HG03139 (cell line): ENCODE results near the gene DEPP1.

Source experiments
- ATAC-seq: cut with Tn5 transposase; IDR thresholded peaks from one replicate; pipeline ENCODE4 v1.9.1; 2021; ENCODE audit not compliant: unreplicated experiment

Gene DEPP1

GRCh38 chr10:44968091-44968490 lies 10.5 kb downstream of the DEPP1 start:
- ATAC-seq: no peak

GRCh38 chr10:44967616-44968015 lies 11.0 kb downstream of the DEPP1 start:
- no peak for ATAC-seq

GRCh38 chr10:44966816-44967509 lies 11.6 kb downstream of the DEPP1 start:
- ATAC-seq: no peak

- no peak for ATAC-seq
Measured at GRCh38 chr10:44966129-44966815, 12.3 kb downstream of the DEPP1 start.

- no peak for ATAC-seq
Measured at GRCh38 chr10:44965651-44966097, 12.9 kb downstream of the DEPP1 start.

GRCh38 chr10:44965104-44965503 lies 13.5 kb downstream of the DEPP1 start:
- ATAC-seq: no peak

GRCh38 chr10:44963772-44964633 lies 14.6 kb downstream of the DEPP1 start:
- no peak for ATAC-seq

GRCh38 chr10:44962870-44963738 lies 15.5 kb downstream of the DEPP1 start:
- ATAC-seq: no peak

GRCh38 chr10:44961931-44962750 lies 16.5 kb downstream of the DEPP1 start:
- ATAC-seq: no peak

GRCh38 chr10:44961230-44961571 lies 17.4 kb downstream of the DEPP1 start:
- ATAC-seq: no peak

GRCh38 chr10:44960482-44961229 lies 18.0 kb downstream of the DEPP1 start:
- no peak for ATAC-seq

GRCh38 chr10:44960088-44960460 lies 18.5 kb downstream of the DEPP1 start:
- ATAC-seq: no peak

- ATAC-seq: peak; percentile 95
Measured at GRCh38 chr10:44959247-44960087, 19.1 kb downstream of the DEPP1 start, which contains the start of gene RASSF4. RASSF4 (plus strand) TSS chr10:44959802; CDS start chr10:44970203, 10,401 bp downstream.

- no peak for ATAC-seq
Measured at GRCh38 chr10:44958898-44959246, 19.7 kb downstream of the DEPP1 start.

GRCh38 chr10:44958196-44958897 lies 20.3 kb downstream of the DEPP1 start:
- ATAC-seq: no peak

GRCh38 chr10:44956717-44957706 lies 21.6 kb downstream of the DEPP1 start:
- ATAC-seq: no peak

GRCh38 chr10:44956226-44956625 lies 22.4 kb downstream of the DEPP1 start:
- ATAC-seq: no peak
